Hepatocyte (in vitro differentiated cells): Measurements from ENCODE around the gene TTC39A. TPM values are rescaled to one million over a fixed set of nuclear protein-coding genes. Genes with fewer than 3 reads are reported as not detected.
A peak's percentile ranks its signal among the peaks of the same experiment; 100 is the strongest.

ENCODE experiments used
- DNase-seq: peaks from one replicate; pipeline ENCODE4 v3.0.0-alpha.2; 2016; ENCODE audit warnings: low spot score
- H2AFZ ChIP-seq: fragments of 200-600 bp; sonication (generic); 2 replicates; pipeline ENCODE4 v1.6.0; 2016; ENCODE audit warnings: antibody characterized with exemption, mild to moderate bottlenecking
- H3K27ac ChIP-seq: fragments of 200-600 bp; sonication (generic); 2 replicates; pipeline ENCODE4 v1.5.1; 2016; ENCODE audit warnings: mild to moderate bottlenecking
- H3K27me3 ChIP-seq: fragments of 200-600 bp; sonication (generic); 2 replicates; pipeline ENCODE4 v1.6.1; 2016
- H3K36me3 ChIP-seq: fragments of 200-600 bp; sonication (generic); replicated peaks from 2 replicates; pipeline ENCODE4 v1.5.1; 2016; ENCODE audit warnings: low read depth; ENCODE audit not compliant: insufficient read depth
- H3K4me1 ChIP-seq: fragments of 200-600 bp; sonication (generic); 2 replicates; pipeline ENCODE4 v1.5.1; 2016; ENCODE audit warnings: mild to moderate bottlenecking, moderate library complexity; ENCODE audit not compliant: insufficient read depth
- H3K4me2 ChIP-seq: fragments of 200-600 bp; sonication (generic); 2 replicates; pipeline ENCODE4 v1.6.0; 2016
- H3K4me3 ChIP-seq: fragments of 200-600 bp; sonication (generic); 2 replicates; pipeline ENCODE4 v1.5.1; 2016; ENCODE audit warnings: mild to moderate bottlenecking
- H3K79me2 ChIP-seq: fragments of 200-600 bp; sonication (generic); 2 replicates; pipeline ENCODE4 v1.6.0; 2017; ENCODE audit warnings: mild to moderate bottlenecking
- H3K9me2 ChIP-seq: fragments of 200-600 bp; sonication (generic); replicated peaks from 2 replicates; pipeline ENCODE4 v1.6.0; 2017; ENCODE audit warnings: mild to moderate bottlenecking; ENCODE audit not compliant: insufficient read depth
- H3K9me3 ChIP-seq: fragments of 200-600 bp; sonication (generic); 2 replicates; pipeline ENCODE4 v1.5.1; 2016; ENCODE audit warnings: low read depth, mild to moderate bottlenecking
- H4K20me1 ChIP-seq: fragments of 200-600 bp; sonication (generic); 2 replicates; pipeline ENCODE4 v1.6.0; 2016; ENCODE audit warnings: mild to moderate bottlenecking; ENCODE audit not compliant: insufficient read depth, poor library complexity, severe bottlenecking
- CTCF ChIP-seq: fragments of 200-600 bp; sonication (generic); IDR thresholded peaks from 2 replicates; pipeline ENCODE4 v1.5.1; 2016; ENCODE audit warnings: antibody characterized with exemption, mild to moderate bottlenecking; ENCODE audit not compliant: poor library complexity
- EZH2 ChIP-seq: fragments of 200-600 bp; sonication (generic); IDR thresholded peaks from 2 replicates; pipeline ENCODE4 v1.6.1; 2016; ENCODE audit warnings: antibody characterized with exemption, mild to moderate bottlenecking, borderline replicate concordance
- EZH2phosphoT487 ChIP-seq: fragments of 200-600 bp; sonication (generic); IDR thresholded peaks from one replicate; pipeline ENCODE4 v1.6.1; 2018; ENCODE audit warnings: antibody characterized with exemption, mild to moderate bottlenecking, low read depth, moderate library complexity; ENCODE audit not compliant: unreplicated experiment, severe bottlenecking
- WGBS: methylation state at CpG from one replicate; pipeline ENCODE4 v1.1.6; 2016; ENCODE audit warnings: low lambda C conversion rate; ENCODE audit errors: missing lambda C conversion rate; 5-methylcytosine and 5-hydroxymethylcytosine counted together
- polyA plus RNA-seq: library from polyadenylated mRNA; unstranded; fragments of >200 nt; fragmentation: Nextera tagmentation; extraction: Ambion mirVana; gene quantifications from 2 replicates; pipeline ENCODE4 v1.2.1, GENCODE V29; 2016
- total RNA-seq: library from RNA; depleted of rRNA; stranded (reverse); fragments of >200 nt; gene quantifications from 2 replicates; pipeline ENCODE4 v1.2.3, GENCODE V29; 2014

Gene TTC39A
- total and polyA plus RNA-seq, 2 experiments from 2014 or later: 20.5 to 35.1 TPM

DNA sequence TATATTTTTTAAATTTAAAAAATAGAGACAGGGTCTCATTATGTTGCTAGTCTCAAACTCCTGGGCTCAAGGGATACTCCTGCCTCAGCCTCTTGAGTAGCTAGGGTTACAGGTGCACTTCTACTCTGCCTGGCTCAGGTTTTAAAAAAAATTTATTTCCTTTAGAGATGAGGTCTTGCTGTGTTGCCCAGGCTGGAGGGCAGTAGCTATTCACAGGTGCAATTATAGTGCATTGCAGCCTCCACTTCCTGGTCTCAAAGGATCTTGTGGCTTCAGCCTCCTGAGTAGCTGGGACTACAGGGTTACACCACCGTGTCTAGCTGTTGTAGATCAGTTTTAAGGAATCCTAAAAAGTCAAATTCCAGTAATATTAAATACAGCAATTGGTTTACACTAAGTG, 89.2 kb downstream of the TTC39A start:
- Histone ChIP-seq H3K36me3 (no peaks in the 10 kb centered on the region), H3K79me2 (peaks cover 99% of the 10 kb centered on the region), H3K9me3 (no peaks in the 10 kb centered on the region), H2AFZ (no peak overlapping the region), H3K4me2 (peak overlapping the region; percentile 91), H3K27me3 (no peaks in the 10 kb centered on the region), H3K4me1 (peaks cover 22% of the 10 kb centered on the region), H3K27ac (no peak overlapping the region), H3K9me2 (no peaks in the 10 kb centered on the region), H4K20me1 (peaks cover 91% of the 10 kb centered on the region), H3K4me3 (no peak overlapping the region)
- no peak for DNase-seq
- 86% methylated on average over 1 of the region's 1 CpG for WGBS
- no peak for TF ChIP-seq EZH2phosphoT487
- TF ChIP-seq CTCF: no peak

- Histone ChIP-seq H3K4me3 (no peak overlapping the region), H3K9me2 (no peaks in the 10 kb centered on the region), H4K20me1 (peaks cover 80% of the 10 kb centered on the region), H3K9me3 (no peaks in the 10 kb centered on the region), H3K79me2 (peaks cover 93% of the 10 kb centered on the region), H2AFZ (no peak overlapping the region), H3K4me1 (peaks cover 27% of the 10 kb centered on the region), H3K36me3 (no peaks in the 10 kb centered on the region), H3K27ac (no peak overlapping the region), H3K4me2 (peak overlapping the region; percentile 91), H3K27me3 (no peaks in the 10 kb centered on the region)
- DNase-seq: peak; percentile 18
- WGBS: 83% methylated on average over 2 of the region's 2 CpGs
- TF ChIP-seq EZH2phosphoT487 (no peak), CTCF (no peak), EZH2 (no peak)
These were observed 90.3 kb downstream of the TTC39A start for GRCh38 chr1:51240084-51240483.

- 8% methylated on average over 7 of the region's 7 CpGs for WGBS
- H3K4me1 ChIP-seq: peaks cover 31% of the 10 kb centered on the region
- H2AFZ ChIP-seq: no peak overlapping the region
- DNase-seq: peak; percentile 30
- H3K9me2 ChIP-seq: no peaks in the 10 kb centered on the region
- no peaks in the 10 kb centered on the region for H3K27me3 ChIP-seq
- H3K27ac ChIP-seq: peak overlapping the region; percentile 100
- H3K79me2 ChIP-seq: peaks cover 73% of the 10 kb centered on the region
- peak overlapping the region; percentile 91 for H3K4me2 ChIP-seq
- H3K4me3 ChIP-seq: peak overlapping the region; percentile 99
- peaks cover 60% of the 10 kb centered on the region for H4K20me1 ChIP-seq
- H3K36me3 ChIP-seq: no peaks in the 10 kb centered on the region
- no peaks in the 10 kb centered on the region for H3K9me3 ChIP-seq
- TF ChIP-seq EZH2phosphoT487 (no peak), CTCF (no peak), EZH2 (no peak)
These were observed 92.3 kb downstream of the TTC39A start for GRCh38 chr1:51238034-51238403.
